ENCODE measurements around the gene PNPLA3. TPM values are rescaled to one million over a fixed set of nuclear protein-coding genes. Genes with fewer than 3 reads are reported as not detected.

The PNPLA3 gene
- polyA plus RNA-seq, 1 donor (not counting 4 experiments of a cell fraction or from before 2014, with no cell fraction given), result 12.0 TPM

DNA sequence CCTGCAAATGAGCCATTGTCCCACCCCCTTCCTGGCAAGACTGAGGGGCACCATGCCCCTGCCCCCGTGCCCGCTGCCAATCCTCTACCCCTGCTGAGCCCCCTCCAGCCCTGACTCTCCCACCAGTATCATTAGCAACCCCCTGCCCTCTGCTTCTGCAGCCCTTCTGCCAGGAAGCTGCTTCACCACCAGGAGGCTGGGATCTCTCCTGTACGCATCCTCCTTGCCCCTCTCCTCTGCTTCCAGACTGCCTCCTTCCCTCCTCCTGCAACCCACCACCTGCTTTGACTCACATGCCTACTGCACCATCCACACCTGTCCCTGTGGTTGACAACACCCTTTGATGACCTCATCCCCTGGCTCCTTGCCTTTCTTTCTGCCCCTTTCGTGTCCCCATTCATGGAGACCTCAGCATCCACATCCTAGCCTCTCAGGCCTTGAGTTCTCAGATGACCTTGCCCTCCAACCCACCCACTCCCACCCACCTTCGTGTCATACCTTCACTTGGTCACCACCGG is 13.4 kb upstream of the PNPLA3 start:
- dilution Hi-C loops (cut with MboI; ENCODE audit: extremely low pct_ligation_motif_present, low sequenced_read_pairs), result no loop called here
- Histone ChIP-seq H3K4me3 (ENCODE audit: control insufficient read depth in 2 of 3, extremely low read depth in 1 of 3, insufficient read depth in 2 of 3, low read depth in 1 of 3, low read length in 3 of 3) (no peak overlapping the region), H4K20me1 (ENCODE audit: control insufficient read depth, extremely low read depth, insufficient read depth, low read length) (no peaks in the 10 kb centered on the region), H3K79me2 (ENCODE audit: control insufficient read depth, insufficient read depth, low read length) (no peaks in the 10 kb centered on the region), H3K9ac (ENCODE audit: control insufficient read depth, extremely low read depth, insufficient read depth, low read length) (no peak overlapping the region), H3K4me2 (ENCODE audit: control insufficient read depth, extremely low read depth, insufficient read depth, low read depth, low read length) (no peak overlapping the region), H3K27me3 (ENCODE audit: control insufficient read depth, extremely low read depth, insufficient read depth, low read length) (peaks cover 24% of the 10 kb centered on the region), H3K36me3 (ENCODE audit: control insufficient read depth in 2 of 2, extremely low read depth in 1 of 2, insufficient read depth in 2 of 2, low read length in 2 of 2) (no peaks in the 10 kb centered on the region), H2AFZ (ENCODE audit: control insufficient read depth, low read length) (no peak overlapping the region), H3K9me1 (ENCODE audit: control insufficient read depth, extremely low read depth, insufficient read depth, low read length) (no peaks in the 10 kb centered on the region), H3K27ac (ENCODE audit: control insufficient read depth, insufficient read depth, low read length) (no peak overlapping the region), H3K4me1 (ENCODE audit: control insufficient read depth, extremely low read depth, insufficient read depth, low read length) (no peaks in the 10 kb centered on the region), H3K9me3 (ENCODE audit: control insufficient read depth, low read depth, low read length) (no peaks in the 10 kb centered on the region)
- TF ChIP-seq CTCF (optimal IDR thresholded peaks at IDR 0.05 in 1 of 3, IDR thresholded peaks at IDR 0.05 in 1 of 3, conservative IDR thresholded peaks at IDR 0.05 in 1 of 3; ENCODE audit: extremely low read depth in 1 of 3, insufficient read depth in 2 of 3, low read length in 3 of 3) (no peak), EZH2 (IDR thresholded peaks at IDR 0.05; ENCODE audit: low read length) (no peak)
- FAIRE-seq (no peak), DNase-seq (ENCODE audit: low read depth, low spot score) (no peak)

- FAIRE-seq, result no peak
- H3K9ac ChIP-seq (ENCODE audit: control insufficient read depth, extremely low read depth, insufficient read depth, low read length), result no peak overlapping the region
- H3K36me3 ChIP-seq (ENCODE audit: control insufficient read depth in 2 of 2, extremely low read depth in 1 of 2, insufficient read depth in 2 of 2, low read length in 2 of 2), result no peaks in the 10 kb centered on the region
- H3K4me3 ChIP-seq (ENCODE audit: control insufficient read depth in 2 of 3, extremely low read depth in 1 of 3, insufficient read depth in 2 of 3, low read depth in 1 of 3, low read length in 3 of 3), result no peak overlapping the region
- no peaks in the 10 kb centered on the region for H3K79me2 ChIP-seq (ENCODE audit: control insufficient read depth, insufficient read depth, low read length)
- no peak overlapping the region for H3K4me2 ChIP-seq (ENCODE audit: control insufficient read depth, extremely low read depth, insufficient read depth, low read depth, low read length)
- H2AFZ ChIP-seq (ENCODE audit: control insufficient read depth, low read length), result no peak overlapping the region
- no peaks in the 10 kb centered on the region for H3K4me1 ChIP-seq (ENCODE audit: control insufficient read depth, extremely low read depth, insufficient read depth, low read length)
- dilution Hi-C loops (cut with MboI; ENCODE audit: extremely low pct_ligation_motif_present, low sequenced_read_pairs), result no loop called here
- H4K20me1 ChIP-seq (ENCODE audit: control insufficient read depth, extremely low read depth, insufficient read depth, low read length), result no peaks in the 10 kb centered on the region
- DNase-seq (ENCODE audit: low read depth, low spot score), result no peak
- peaks cover 24% of the 10 kb centered on the region for H3K27me3 ChIP-seq (ENCODE audit: control insufficient read depth, extremely low read depth, insufficient read depth, low read length)
- H3K27ac ChIP-seq (ENCODE audit: control insufficient read depth, insufficient read depth, low read length), result no peak overlapping the region
- H3K9me3 ChIP-seq (ENCODE audit: control insufficient read depth, low read depth, low read length), result no peaks in the 10 kb centered on the region
- TF ChIP-seq EZH2 (IDR thresholded peaks at IDR 0.05; ENCODE audit: low read length), result no peak
- no peak for TF ChIP-seq CTCF (optimal IDR thresholded peaks at IDR 0.05 in 1 of 3, IDR thresholded peaks at IDR 0.05 in 1 of 3, conservative IDR thresholded peaks at IDR 0.05 in 1 of 3; ENCODE audit: extremely low read depth in 1 of 3, insufficient read depth in 2 of 3, low read length in 3 of 3)
- H3K9me1 ChIP-seq (ENCODE audit: control insufficient read depth, extremely low read depth, insufficient read depth, low read length), result no peaks in the 10 kb centered on the region
Observed at GRCh38 chr22:43911351-43911750, 12.3 kb upstream of the PNPLA3 start.

All from keratinocyte (primary cell).